AML-193 (cell line): ENCODE measurements around the gene MRPL3.
"Not testable (repeated sequence)": the region's sequence is repeated elsewhere in the genome, so short reads cannot be mapped to it uniquely, and the experiment has no call there.

ENCODE experiments used
- DNase-seq, 2 experiments: peaks; one replicate each; lab custom pipeline; 2025; lab: John Stamatoyannopoulos, UW

Gene MRPL3

GRCh38 chr3:131494706-131495105 lies 8.1 kb downstream of the MRPL3 start:
- no peak for DNase-seq

GRCh38 chr3:131491775-131492174 lies 11.0 kb downstream of the MRPL3 start:
- no peak for DNase-seq

GRCh38 chr3:131491084-131491483 lies 11.7 kb downstream of the MRPL3 start:
- no peak for DNase-seq

DNA sequence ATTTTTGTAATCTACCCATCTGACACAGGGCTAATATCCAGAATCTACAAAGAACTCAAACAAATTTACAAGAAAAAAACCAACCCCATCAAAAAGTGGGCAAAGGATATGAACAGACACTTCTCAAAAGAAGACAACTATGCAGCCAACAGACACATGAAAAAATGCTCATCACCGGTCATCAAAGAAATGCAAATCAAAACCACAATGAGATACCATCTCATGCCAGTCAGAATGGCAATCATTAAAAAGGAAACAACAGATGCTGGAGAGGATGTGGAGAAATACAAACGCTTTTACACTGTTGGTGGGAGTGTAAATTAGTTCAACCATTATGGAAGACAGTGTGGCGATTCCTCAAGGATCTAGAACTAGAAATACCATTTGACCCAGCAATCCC lies 16.2 kb downstream of the MRPL3 start:
- DNase-seq: not testable (repeated sequence)

DNA sequence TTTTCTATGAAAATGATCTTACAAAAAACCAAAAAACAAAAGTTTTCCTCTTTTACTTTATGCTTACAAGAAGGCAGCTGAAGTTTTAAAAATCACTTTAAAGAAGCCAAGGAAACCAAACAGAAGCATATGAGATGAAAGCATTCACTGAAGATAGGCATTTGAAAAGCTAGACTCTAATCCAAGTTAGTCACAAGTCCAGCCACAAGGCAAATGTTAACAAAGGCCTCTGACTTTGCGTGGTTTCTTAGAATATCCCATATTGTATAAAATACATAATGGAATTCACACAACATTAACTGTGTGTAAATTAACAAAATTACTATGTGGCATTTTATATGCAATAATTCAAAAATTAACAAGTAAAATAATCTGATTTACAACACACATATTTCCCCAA lies 17.7 kb downstream of the MRPL3 start:
- DNase-seq: no peak

DNA sequence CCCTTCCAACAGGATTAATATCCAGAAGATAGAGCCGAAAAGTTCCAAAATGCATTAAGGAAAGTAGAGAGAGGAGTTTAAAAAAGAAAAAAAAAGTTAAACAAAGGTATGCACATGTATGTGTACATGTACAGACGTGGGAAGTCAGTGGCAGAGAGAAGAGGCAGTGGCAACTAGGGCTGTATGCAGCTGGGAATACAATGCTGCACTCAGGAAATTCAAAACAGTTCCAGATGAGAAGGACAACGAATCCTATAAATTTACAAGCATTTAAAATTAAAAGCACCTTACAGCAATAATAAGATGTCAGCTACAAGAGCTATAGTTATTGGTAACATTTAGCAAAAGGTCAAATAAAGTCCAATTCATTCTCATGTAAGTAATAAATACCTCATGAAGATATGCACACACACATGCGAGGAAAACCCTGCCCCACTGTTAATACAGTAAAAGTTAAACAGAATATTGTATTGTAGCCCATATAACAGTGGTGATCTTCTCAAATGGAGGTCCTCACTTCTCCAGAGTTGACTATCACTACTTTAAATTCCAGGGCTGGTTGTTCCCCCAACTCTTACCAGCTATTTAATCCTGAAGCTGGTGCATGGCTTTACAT lies 18.2 kb downstream of the MRPL3 start:
- DNase-seq: no peak

- DNase-seq: no peak
Measured at GRCh38 chr3:131480116-131480515, 22.7 kb downstream of the MRPL3 start.

DNA sequence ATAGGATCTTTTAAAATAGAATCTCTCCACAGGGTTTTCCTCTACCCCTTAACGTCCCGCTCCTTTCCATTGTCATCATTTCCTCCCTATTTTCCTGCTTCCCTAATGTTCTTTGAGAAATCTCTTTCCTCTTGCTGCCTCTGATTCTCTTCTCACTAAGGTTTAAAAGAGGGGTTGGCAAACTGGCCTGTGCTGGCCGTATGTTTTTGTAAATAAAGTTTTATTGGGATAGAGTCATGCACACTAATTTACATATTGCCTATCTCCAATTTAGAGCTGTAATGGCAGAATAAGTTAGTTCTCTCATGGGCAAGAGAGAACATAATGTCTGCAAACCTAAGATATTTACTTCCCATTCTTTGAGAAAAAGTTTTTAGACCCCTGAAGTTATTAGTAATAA lies 25.0 kb downstream of the MRPL3 start:
- no peak for DNase-seq

GRCh38 chr3:131474115-131474514 lies 28.7 kb downstream of the MRPL3 start:
- DNase-seq: no peak

- DNase-seq: no peak
Measured at GRCh38 chr3:131470377-131470776, 32.4 kb downstream of the MRPL3 start.

DNA sequence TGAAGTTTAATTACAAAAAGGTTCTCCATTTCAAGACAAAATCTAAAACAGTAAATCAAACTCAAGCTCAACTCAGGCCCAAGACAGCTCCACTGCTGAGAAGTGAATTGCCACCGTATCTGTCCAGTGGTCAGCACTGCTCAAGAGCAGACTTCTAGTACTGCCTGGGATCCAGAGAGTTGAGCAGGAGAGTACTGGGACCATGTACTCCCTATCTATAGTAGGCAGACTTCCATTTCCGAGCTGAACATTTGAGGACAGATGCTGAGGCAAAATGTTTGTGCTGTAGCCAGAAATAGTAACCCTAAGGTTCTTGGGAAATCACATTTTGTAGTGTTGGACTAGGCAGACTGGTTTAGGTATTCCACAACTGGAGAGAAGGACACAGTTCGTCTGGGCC lies 44.1 kb downstream of the MRPL3 start:
- no peak for DNase-seq

DNA sequence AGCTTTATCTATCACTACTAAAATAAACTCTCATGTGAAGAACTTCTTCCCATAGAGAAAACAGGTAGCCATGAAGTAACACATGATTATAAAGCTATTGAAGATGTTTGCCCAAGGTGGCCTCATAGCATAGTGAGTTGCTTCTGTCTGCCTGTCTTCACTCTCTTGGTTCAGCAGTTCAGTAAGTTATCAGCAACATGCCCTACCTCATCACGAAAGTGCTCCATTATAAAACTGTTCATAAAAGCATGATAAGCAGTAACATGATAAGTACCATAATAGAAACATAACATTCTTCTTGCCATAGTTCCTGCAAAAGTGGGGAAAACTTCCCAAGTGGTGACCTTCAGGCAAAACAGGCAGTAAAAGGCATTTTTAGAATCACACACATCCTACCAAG lies 45.6 kb downstream of the MRPL3 start:
- no peak for DNase-seq

DNA sequence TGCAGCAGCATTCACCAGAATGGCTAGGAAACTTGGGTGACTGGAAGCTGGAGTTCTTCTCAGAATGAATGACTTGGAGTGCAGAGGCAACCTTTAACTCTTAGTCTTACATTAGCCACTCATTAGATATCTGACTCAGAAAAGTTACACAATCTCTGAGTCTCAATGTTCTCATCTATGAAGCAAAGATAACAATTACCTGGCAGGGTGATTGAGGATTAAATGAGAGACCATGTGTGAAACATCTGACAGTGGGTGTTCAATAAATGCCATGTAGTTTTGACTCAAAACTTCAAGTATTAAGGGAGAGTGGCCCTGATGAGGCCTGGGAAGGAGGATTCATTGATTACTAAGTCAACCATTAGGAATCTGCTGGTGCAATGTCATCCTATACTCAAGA lies 48.3 kb downstream of the MRPL3 start:
- DNase-seq: no peak

DNA sequence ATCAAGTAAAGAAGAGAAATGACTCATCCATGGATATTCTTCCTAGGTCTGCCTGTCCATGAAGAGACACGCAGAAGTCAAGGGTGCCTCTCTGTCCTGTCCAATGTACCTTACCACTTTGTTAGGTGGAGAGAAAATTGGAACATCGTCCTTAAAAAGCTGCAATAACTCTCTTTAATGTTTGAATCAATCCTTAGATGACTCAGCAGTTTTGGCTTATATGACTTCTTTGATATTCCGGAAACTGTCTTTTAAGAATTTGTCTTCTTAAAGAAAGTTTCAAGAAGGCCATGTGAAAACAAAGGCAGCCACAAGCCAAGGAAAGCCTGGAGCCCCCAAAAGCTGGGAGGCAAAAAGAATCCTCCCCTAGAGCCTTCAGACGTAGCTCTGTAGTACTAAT lies 49.2 kb downstream of the MRPL3 start:
- no peak for DNase-seq

DNA sequence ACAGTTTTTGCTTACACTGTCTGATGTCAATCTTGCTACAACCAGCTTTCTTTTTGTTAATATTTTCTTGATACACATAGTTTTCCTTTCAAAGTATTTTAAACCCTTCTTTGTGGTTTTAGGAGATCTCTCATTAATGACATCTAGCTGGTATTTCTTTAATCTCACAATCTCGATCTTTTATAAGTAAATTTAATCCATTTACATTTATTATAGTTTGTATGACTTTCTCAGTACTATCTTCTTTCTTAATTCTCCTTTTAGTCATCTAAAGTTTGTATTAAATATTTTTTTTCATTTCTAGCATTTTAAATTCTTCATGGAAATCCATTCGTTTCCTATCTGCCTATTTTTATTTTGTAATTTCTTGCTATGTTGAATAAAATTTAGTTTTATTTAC lies 55.4 kb downstream of the MRPL3 start:
- DNase-seq: no peak

GRCh38 chr3:131444180-131444579 lies 58.6 kb downstream of the MRPL3 start:
- no peak for DNase-seq

- no peak for DNase-seq
Measured at GRCh38 chr3:131439084-131439483, 63.7 kb downstream of the MRPL3 start.

GRCh38 chr3:131435000-131435399 lies 67.8 kb downstream of the MRPL3 start:
- no peak for DNase-seq

DNA sequence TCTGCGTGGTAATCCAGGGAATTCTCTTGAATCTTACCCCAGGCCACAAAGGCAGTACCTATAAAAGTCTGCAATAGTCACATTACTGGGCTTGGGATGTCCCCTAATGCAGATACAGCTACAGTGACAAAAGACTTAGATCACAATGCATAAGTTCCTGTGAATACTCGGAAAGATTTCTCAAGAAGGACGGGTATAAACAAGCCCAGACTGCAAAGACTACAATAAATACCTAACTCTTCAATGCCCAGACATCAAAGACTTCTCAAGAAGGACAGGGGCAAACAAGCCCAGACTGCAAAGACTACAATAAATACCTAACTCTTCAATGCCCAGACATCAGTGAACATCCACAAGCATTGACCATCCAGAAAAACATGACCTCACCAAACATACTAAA lies 70.3 kb downstream of the MRPL3 start:
- DNase-seq: no peak

GRCh38 chr3:131431754-131432153 lies 71.0 kb downstream of the MRPL3 start:
- DNase-seq: no peak

- no peak for DNase-seq
Measured at GRCh38 chr3:131427226-131427625, 75.5 kb downstream of the MRPL3 start.

- no peak for DNase-seq
Measured at GRCh38 chr3:131421957-131422498, 80.7 kb downstream of the MRPL3 start.

DNA sequence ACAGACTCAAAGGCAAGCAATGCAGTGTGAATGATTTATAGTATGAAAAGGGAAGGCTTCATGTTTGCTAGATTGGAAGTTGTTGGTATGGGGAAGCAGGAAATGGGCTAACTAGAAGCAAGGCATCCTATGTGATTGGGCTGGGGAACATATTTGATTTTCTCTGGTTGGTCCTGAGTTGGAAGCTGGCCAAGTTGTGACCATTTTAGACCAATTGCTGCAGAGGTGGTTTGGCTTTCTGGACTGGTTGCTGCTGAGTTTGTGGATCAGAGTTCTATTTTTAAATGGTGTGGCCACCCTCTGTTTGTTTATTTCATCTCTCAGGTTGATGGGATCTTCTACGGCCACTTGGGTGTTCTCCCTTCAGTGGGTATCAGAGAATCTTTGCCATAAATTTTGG lies 81.5 kb downstream of the MRPL3 start:
- no peak for DNase-seq

DNA sequence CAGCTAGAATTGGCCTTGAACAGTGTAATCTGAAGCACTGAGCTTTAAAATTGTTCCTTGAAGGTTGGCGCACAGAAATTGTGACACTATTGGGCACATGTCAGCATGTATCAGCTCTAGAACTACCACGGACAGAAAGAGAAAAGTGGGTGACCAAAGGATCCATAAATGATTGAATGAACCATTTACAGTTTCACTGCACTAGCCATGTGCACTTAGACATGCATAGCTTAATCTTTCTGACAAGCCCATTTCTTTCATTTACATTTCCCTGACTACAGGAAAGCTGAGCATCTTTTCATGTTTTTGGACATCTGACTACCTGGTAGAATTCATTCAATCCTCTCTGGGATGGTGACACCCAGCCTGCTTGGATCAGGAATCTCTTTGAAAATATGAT lies 85.0 kb downstream of the MRPL3 start:
- DNase-seq: no peak
